Heart right ventricle (tissue), 16 donors: ENCODE data around the gene KLF18. TPM values are rescaled to one million over a fixed set of nuclear protein-coding genes. Genes with fewer than 3 reads are reported as not detected.
A peak's percentile ranks its signal among the peaks of the same experiment; 100 is the strongest.

Experiments used
- ATAC-seq, 8 donors: fragments of 200-7000 bp; cut with Tn5 transposase; one replicate each; pipeline ENCODE4 v1.9.1; 2020; ENCODE audit warnings: mild to moderate bottlenecking in 8 of 8, moderate library complexity in 8 of 8, moderate number of reproducible peaks in 1 of 8
- DNase-seq, 2 donors: peaks; one replicate each; pipeline ENCODE4 v3.0.0-alpha.2; 2020
- H3K27ac ChIP-seq, 10 donors: fragments of 200-600 bp; sonication (generic) in 2 of 10; one replicate each; pipeline versions ENCODE4 v1.5.0 to v1.8.0; 2020 to 2022; ENCODE audit warnings: mild to moderate bottlenecking in 3 of 10
- H3K27me3 ChIP-seq, 7 donors: fragments of 200-600 bp; one replicate each; pipeline ENCODE4 v1.8.0; 2021 to 2022; ENCODE audit warnings: mild to moderate bottlenecking in 2 of 7
- H3K36me3 ChIP-seq, 9 donors: fragments of 200-600 bp; sonication (generic) in 1 of 9; one replicate each; pipeline versions ENCODE4 v1.5.0 to v1.8.0; 2020 to 2022; ENCODE audit warnings: mild to moderate bottlenecking in 2 of 9
- H3K4me1 ChIP-seq, 9 donors: fragments of 200-600 bp; sonication (generic) in 1 of 9; one replicate each; pipeline versions ENCODE4 v1.5.0 to v1.8.0; 2020 to 2022; ENCODE audit warnings: mild to moderate bottlenecking in 4 of 9
- H3K4me3 ChIP-seq, 10 donors: fragments of 200-600 bp; sonication (generic) in 2 of 10; one replicate each; pipeline versions ENCODE4 v1.5.0 to v1.8.0; 2020 to 2022; ENCODE audit warnings: mild to moderate bottlenecking in 7 of 10, moderate library complexity in 2 of 10
- H3K9me3 ChIP-seq, 11 donors: fragments of 200-600 bp in 10 of 11; sonication (generic) in 2 of 11; one replicate each; pipeline versions ENCODE4 v1.5.0 to v1.8.0; 2013 to 2022; ENCODE audit warnings: mild to moderate bottlenecking in 2 of 11, control low read depth in 1 of 11, moderate library complexity in 1 of 11
- CTCF ChIP-seq, 9 donors: fragments of 200-600 bp; sonication (generic) in 2 of 9; IDR thresholded peaks; one replicate each; pipeline versions ENCODE4 v1.5.0 to v1.8.0; 2021 to 2022; ENCODE audit warnings: antibody characterized with exemption in 9 of 9, mild to moderate bottlenecking in 5 of 9, moderate library complexity in 1 of 9
- WGBS, 2 donors: extraction: QIAGEN DNeasy Blood & Tissue Kit; methylation state at CpG; one replicate each; pipeline ENCODE4 v1.1.7; 2013; ENCODE audit warnings: inconsistent platforms in 1 of 2; 5-methylcytosine and 5-hydroxymethylcytosine counted together
- intact Hi-C, 10 donors: fragments of 100-400 bp; cut with DNase I; formaldehyde crosslinking; loops; one replicate each; pipeline versions ENCODE4 v1.11.1 to v1.14.2; 2022
- polyA plus RNA-seq, 2 donors: library from polyadenylated mRNA; stranded (reverse); fragments of 200-250 nt; gene quantifications; one replicate each; pipeline ENCODE4 v1.2.3, GENCODE V29; 2013
- total RNA-seq, 10 donors: library from RNA; stranded (reverse); fragmentation: NEBNext Ultra II Directional in 3 of 10; extraction: Animal tissue kit (Norgen Biotek cat#: 25700) in 3 of 10; gene quantifications; one replicate each; pipeline versions ENCODE4 v1.2.1 to v1.2.4, GENCODE V29; 2021 to 2023
- donor health status: Arrhythmogenic right ventricular cardiomyopathy.
- donor health status: ischemic (EF 13 %, LVEDD 7.1; RV severe dilation, severe dysfunction).
- donor health status: healthy with polysubstance abuse.
- donor health status: DM: no; HTN: yes; CAD: no.
- donor health status: DM: no; HTN: no; CAD: no.
- donor health status: ischemic (EF 25% LVEDD 6.9; RV normal size, moderate dysfunction).
- donor health status: ischemic (EF 25% LVEDD 5.7; RV mildly dilated, moderate dysfunction).
- donor health status: healthy.
- donor health status: DM: yes; HTN: yes; CAD: no.
- donor health status: Ischemic cardiomyopathy.
- donor health status: ischemic (EF 35%, LVEDD 5.7; RV mildly dilated, moderate dysfunction).
- donor health status: nonischemic (EF 11% LVEDD 7.7; RV severe dilation, severe dysfunction).
- donor health status: DM: yes; HTN: yes; CAD: no.
- donor health status: PGD.
- donor health status: ischemic (EF 29% LVEDD 5.4; RV normal size, mild dysfunction).
- donor health status: nonischemic (EF 23%, LVEDD 6.1; RV moderate dilation, normal function).

Gene KLF18
- total and polyA plus RNA-seq, 12 donors: not detected

DNA sequence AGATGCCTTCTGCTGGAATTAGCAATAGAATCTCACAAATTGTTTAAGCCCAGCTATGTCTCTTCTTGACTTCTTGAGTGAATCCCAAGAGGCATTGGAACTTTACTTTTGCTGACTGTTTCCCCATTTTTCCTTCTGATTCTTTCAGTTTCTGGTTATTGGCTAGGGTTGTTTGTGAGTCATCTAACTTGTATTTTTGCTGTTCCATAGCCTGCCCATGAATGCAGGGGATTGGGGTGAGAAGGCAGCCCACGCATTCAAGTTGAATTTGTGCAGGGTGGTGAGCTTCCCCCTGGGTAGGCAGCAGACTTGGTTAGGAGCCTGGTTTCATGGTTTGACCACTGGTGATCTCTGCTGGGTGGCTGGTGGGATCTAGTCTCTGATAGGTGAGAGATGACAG, 33.2 kb downstream of the KLF18 start:
- 90% methylated on average over 1 of the region's 1 CpG for WGBS, 2 donors
- H3K4me3 ChIP-seq: no peak overlapping the region
- H3K4me1 ChIP-seq: no peaks in the 10 kb centered on the region
- no peak for ATAC-seq
- peaks cover 0 to 45% (median 13%) of the 10 kb centered on the region in 7 donors for H3K27me3 ChIP-seq
- no peaks in the 10 kb centered on the region for H3K36me3 ChIP-seq
- intact Hi-C loops: no loop called here
- DNase-seq: no peak
- H3K9me3 ChIP-seq: no peaks in the 10 kb centered on the region
- no peak overlapping the region for H3K27ac ChIP-seq
- TF ChIP-seq CTCF (IDR thresholded peaks at IDR 0.05): no peak

- 71 to 76% methylated on average over 3 of the region's 3 CpGs for WGBS, 2 donors
Measured at GRCh38 chr1:44105810-44106209, 35.6 kb downstream of the KLF18 start.

DNA sequence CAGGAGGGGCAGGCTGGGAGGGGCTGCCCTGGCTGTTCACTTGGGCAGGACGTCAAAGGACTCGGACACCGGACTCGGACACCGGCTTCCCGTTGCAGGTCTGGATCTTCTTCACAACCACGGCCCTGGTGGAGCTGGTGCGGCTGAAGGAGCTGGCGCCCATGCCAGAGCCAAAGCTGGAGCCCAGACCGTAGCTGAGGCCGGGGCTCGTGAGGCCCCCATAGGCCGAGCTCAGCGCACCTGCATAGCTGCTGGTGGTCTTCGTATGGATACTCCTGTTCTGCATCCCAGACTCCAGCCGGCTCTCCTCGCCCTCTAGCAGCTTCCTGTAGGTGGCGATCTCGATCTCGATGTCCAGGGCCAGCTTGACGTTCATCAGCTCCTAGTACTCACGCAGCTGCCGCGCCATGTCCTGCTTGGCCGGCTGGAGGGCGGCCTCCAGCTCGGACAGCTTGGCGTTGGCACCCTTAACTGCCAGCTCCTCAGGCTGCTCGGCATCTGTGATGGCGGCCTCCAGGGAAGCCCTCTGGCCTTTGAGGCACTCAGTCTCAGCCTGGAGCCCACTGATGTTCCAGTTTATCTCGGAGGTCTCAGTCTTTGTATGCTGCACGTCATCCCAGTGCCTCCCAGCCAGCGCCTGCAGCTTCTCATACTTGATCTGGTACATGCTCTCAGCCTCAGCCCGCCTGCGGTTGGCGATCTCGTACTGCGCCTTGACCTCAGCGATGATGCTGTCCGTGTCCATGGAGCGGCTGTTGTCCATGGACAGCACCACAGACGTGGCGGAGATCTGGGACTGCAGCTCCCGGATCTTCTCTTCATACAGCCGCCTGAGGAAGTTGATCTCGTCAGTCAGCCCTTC, 37.9 kb downstream of the KLF18 start:
- peaks cover 0 to 43% (median 13%) of the 10 kb centered on the region in 7 donors for H3K27me3 ChIP-seq
- H3K9me3 ChIP-seq: no peaks in the 10 kb centered on the region
- H3K36me3 ChIP-seq: no peaks in the 10 kb centered on the region
- TF ChIP-seq CTCF (IDR thresholded peaks at IDR 0.05): peak in 3 of 9 donors; percentile 16 to 30 (median 26)
- no peak for ATAC-seq
- no peaks in the 10 kb centered on the region for H3K4me1 ChIP-seq
- no peak overlapping the region for H3K27ac ChIP-seq
- H3K4me3 ChIP-seq: no peak overlapping the region
- WGBS, 2 donors: 59 to 60% methylated on average over 46 of the region's 46 CpGs
- DNase-seq: no peak
- intact Hi-C loops: no loop called here

More at GRCh38 chr1:44105810-44106209, 35.6 kb downstream of the KLF18 start:
- no peak overlapping the region for H3K4me3 ChIP-seq
- peaks cover 0 to 45% (median 13%) of the 10 kb centered on the region in 7 donors for H3K27me3 ChIP-seq
- H3K4me1 ChIP-seq: no peaks in the 10 kb centered on the region
- DNase-seq: no peak
- ATAC-seq: no peak
- intact Hi-C loops: no loop called here
- H3K36me3 ChIP-seq: no peaks in the 10 kb centered on the region
- no peak overlapping the region for H3K27ac ChIP-seq
- no peaks in the 10 kb centered on the region for H3K9me3 ChIP-seq
- TF ChIP-seq CTCF (IDR thresholded peaks at IDR 0.05): no peak

DNA sequence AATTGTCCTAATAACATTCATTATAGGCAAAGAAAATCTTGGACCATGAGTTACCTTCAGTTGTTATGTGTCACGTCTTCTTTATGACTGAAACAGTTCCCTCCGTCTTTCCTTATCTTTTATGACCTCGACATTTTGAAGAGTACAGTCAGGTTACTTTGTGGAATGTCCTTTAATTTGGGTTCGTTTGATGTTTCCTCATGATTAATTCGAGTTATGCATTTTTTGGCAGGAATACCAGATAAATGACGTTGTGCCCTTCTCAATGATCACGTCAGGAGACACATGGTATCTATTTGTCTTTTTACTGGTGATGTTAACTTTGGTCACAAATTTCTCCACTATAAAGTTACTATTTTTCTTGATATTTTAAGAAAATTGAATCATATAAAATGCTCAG, 40.1 kb downstream of the KLF18 start:
- DNase-seq (no peak), ATAC-seq (no peak)
- 60 to 61% methylated on average over 7 of the region's 7 CpGs for WGBS, 2 donors
- Histone ChIP-seq H3K27ac (no peak overlapping the region), H3K4me3 (no peak overlapping the region), H3K36me3 (no peaks in the 10 kb centered on the region), H3K27me3 (peaks cover 0 to 23% (median 6%) of the 10 kb centered on the region in 7 donors), H3K9me3 (peaks cover 0 to 16% (median 0%) of the 10 kb centered on the region in 11 donors), H3K4me1 (no peaks in the 10 kb centered on the region)
- TF ChIP-seq CTCF (IDR thresholded peaks at IDR 0.05): no peak
- intact Hi-C loops: no loop called here
